ENCODE data around the gene SUSD6.
"Not testable (repeated sequence)": the region's sequence is repeated elsewhere in the genome, so short reads cannot be mapped to it uniquely, and the experiment has no call there.

Gene SUSD6

GRCh38 chr14:69696633-69697557, 85.5 kb downstream of the SUSD6 start:
- DNase-seq = no peak

GRCh38 chr14:69698572-69698971, 87.2 kb downstream of the SUSD6 start:
- DNase-seq = no peak

- DNase-seq = not testable (repeated sequence)
These were observed 87.8 kb downstream of the SUSD6 start for GRCh38 chr14:69699243-69699642.

- no peak for DNase-seq
These were observed 88.4 kb downstream of the SUSD6 start for GRCh38 chr14:69699748-69700303.

- DNase-seq = no peak
These were observed 89.2 kb downstream of the SUSD6 start for GRCh38 chr14:69700575-69700974.

- no peak for DNase-seq
These were observed 89.9 kb downstream of the SUSD6 start for GRCh38 chr14:69701291-69701690.

GRCh38 chr14:69701857-69702256, 90.5 kb downstream of the SUSD6 start:
- no peak for DNase-seq

GRCh38 chr14:69703047-69704039, 91.9 kb downstream of the SUSD6 start:
- DNase-seq = no peak

- DNase-seq = no peak
These were observed 92.9 kb downstream of the SUSD6 start for GRCh38 chr14:69704319-69704718.

GRCh38 chr14:69705706-69706105, 94.3 kb downstream of the SUSD6 start:
- no peak for DNase-seq

GRCh38 chr14:69708049-69708448, 96.7 kb downstream of the SUSD6 start:
- DNase-seq = no peak

- DNase-seq = peak; percentile 32
These were observed 97.5 kb downstream of the SUSD6 start for GRCh38 chr14:69708586-69709560.

GRCh38 chr14:69710378-69710777, 99.0 kb downstream of the SUSD6 start:
- DNase-seq = no peak

GRCh38 chr14:69711065-69711464, 99.7 kb downstream of the SUSD6 start:
- DNase-seq = no peak

- DNase-seq = no peak
These were observed 100.1 kb downstream of the SUSD6 start for GRCh38 chr14:69711477-69711876.

GRCh38 chr14:69711881-69712560, 100.6 kb downstream of the SUSD6 start:
- no peak for DNase-seq

- no peak for DNase-seq
These were observed 101.2 kb downstream of the SUSD6 start for GRCh38 chr14:69712599-69713088.

GRCh38 chr14:69713209-69713781, 101.9 kb downstream of the SUSD6 start:
- DNase-seq = no peak

GRCh38 chr14:69713993-69714679, 102.7 kb downstream of the SUSD6 start:
- no peak for DNase-seq

Measured in stimulated activated CD4-positive, alpha-beta T cell treated with anti-CD3 and anti-CD28 coated beads, Interleukin-12 subunit alpha, Interleukin-12 subunit beta, amount 100 ng/mL, for 4 hours (primary cell).